Upper lobe of left lung (tissue), 6 donors: Measurements from ENCODE around the gene PIANP. TPM values are rescaled to one million over a fixed set of nuclear protein-coding genes. Genes with fewer than 3 reads are reported as not detected.
A peak's percentile ranks its signal among the peaks of the same experiment; 100 is the strongest.

Experiments
- ATAC-seq, 2 donors: fragments of 200-7000 bp; cut with Tn5 transposase; one replicate each; pipeline ENCODE4 v1.9.1; 2022; ENCODE audit warnings: mild to moderate bottlenecking in 2 of 2, moderate library complexity in 2 of 2; ENCODE audit not compliant: low FRiP score in 2 of 2
- DNase-seq, 2 donors: peaks; one replicate each; pipeline ENCODE4 v3.0.0-alpha.2; 2019 to 2020
- H3K27ac ChIP-seq, 4 donors: fragments of 200-600 bp; sonication (generic); one replicate each; pipeline ENCODE4 v1.5.1; 2016 to 2019
- H3K27me3 ChIP-seq, 4 donors: fragments of 200-600 bp; sonication (generic); one replicate each; pipeline ENCODE4 v1.5.1; 2017 to 2019
- H3K36me3 ChIP-seq, 4 donors: fragments of 200-600 bp; sonication (generic); one replicate each; pipeline ENCODE4 v1.5.1; 2016 to 2019
- H3K4me1 ChIP-seq, 4 donors: fragments of 200-600 bp; sonication (generic); one replicate each; pipeline ENCODE4 v1.5.1; 2018 to 2019
- H3K4me3 ChIP-seq, 4 donors: fragments of 200-600 bp; sonication (generic); one replicate each; pipeline ENCODE4 v1.5.1; 2017 to 2019; ENCODE audit warnings: mild to moderate bottlenecking in 2 of 4, moderate library complexity in 1 of 4
- H3K9me3 ChIP-seq, 4 donors: fragments of 200-600 bp; sonication (generic); one replicate each; pipeline ENCODE4 v1.5.1; 2018 to 2019
- CTCF ChIP-seq, 6 experiments: fragments of 450-650 bp in 4 of 6; fragments of 200-600 bp in 2 of 6; sonication (generic) in 2 of 6; IDR thresholded peaks; one replicate each; pipeline ENCODE4 v1.5.1; 2016 to 2019; ENCODE audit warnings: antibody characterized with exemption in 6 of 6
- EP300 ChIP-seq, 4 donors: sonication (generic); formaldehyde crosslinking; IDR thresholded peaks; one replicate each; pipeline ENCODE4 v1.5.1; 2017; ENCODE audit warnings: antibody characterized with exemption in 4 of 4, control low read depth in 2 of 4
- POLR2A ChIP-seq, 4 donors: fragments of 450-650 bp; IDR thresholded peaks; one replicate each; pipeline ENCODE4 v1.5.1; 2016 to 2017; ENCODE audit warnings: antibody characterized with exemption in 4 of 4, mild to moderate bottlenecking in 2 of 4
- POLR2AphosphoS5 ChIP-seq, 2 donors: sonication (generic); formaldehyde crosslinking; IDR thresholded peaks; one replicate each; pipeline ENCODE4 v1.5.1; 2017; ENCODE audit warnings: antibody characterized with exemption in 2 of 2
- WGBS, 2 donors: methylation state at CpG; one replicate each; pipeline ENCODE4 v1.1.5; 2017 to 2018; 5-methylcytosine and 5-hydroxymethylcytosine counted together
- total RNA-seq, 6 donors: library from RNA; depleted of rRNA in 4 of 6; stranded (reverse); fragments of >200 nt in 4 of 6; gene quantifications; one replicate each; pipeline versions ENCODE4 v1.1.0 to v1.2.1, GENCODE V29; 2016 to 2021
- donor health status: DM: no; HTN: no; CAD: no; lungs with moderate emphysema.
- donor health status: DM: no; HTN: yes; CAD: no; lungs with severe emphysema.

The PIANP gene
- total RNA-seq, 6 donors from 2014 or later: 0.13 to 0.83 (median 0.39) TPM; not detected in 3

DNA sequence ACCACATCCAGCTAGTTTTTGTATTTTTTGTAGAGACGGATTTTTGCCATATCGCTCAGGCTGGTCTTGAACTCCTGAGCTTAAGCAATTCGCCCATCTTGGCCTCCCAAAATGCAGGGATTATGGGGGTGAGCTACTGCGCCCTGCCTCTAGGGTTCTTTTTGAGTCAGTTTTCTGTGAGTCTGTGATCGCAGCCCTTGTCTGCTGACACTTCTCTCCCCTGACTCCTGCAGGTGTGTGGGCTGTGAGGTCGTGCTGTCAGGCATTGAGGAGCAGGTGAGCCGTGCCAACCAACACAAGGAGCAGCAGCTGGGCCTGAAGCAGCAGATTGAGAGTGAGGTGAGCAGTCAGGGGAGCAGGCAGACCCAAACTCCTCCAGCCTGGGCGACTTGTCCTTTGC lies 29.6 kb upstream of the PIANP start:
- no peak for DNase-seq

DNA sequence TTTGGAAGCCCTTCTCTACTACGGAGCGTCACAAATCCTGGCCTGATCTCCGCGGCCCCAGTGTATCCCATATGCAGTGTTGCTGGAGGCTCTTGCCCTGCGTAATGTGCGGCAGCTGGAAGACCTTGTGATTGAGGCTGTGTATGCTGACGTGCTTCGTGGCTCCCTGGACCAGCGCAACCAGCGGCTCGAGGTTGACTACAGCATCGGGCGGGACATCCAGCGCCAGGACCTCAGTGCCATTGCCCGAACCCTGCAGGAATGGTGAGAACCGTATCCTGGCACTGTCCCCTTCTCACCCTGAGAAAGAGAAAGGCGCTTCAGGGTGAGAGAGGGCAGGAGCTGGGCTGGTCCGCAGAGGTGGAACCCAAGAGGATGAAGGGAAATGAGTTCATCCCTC lies 28.6 kb upstream of the PIANP start:
- H3K9me3 ChIP-seq: no peaks in the 10 kb centered on the region
- peaks cover 22 to 61% (median 50%) of the 10 kb centered on the region in 4 donors for H3K36me3 ChIP-seq
- H3K27me3 ChIP-seq: no peaks in the 10 kb centered on the region
- DNase-seq: no peak
- no peak for TF ChIP-seq POLR2AphosphoS5 (IDR thresholded peaks at IDR 0.05)
- no peak for TF ChIP-seq POLR2A (IDR thresholded peaks at IDR 0.05)
- no peak for TF ChIP-seq CTCF (IDR thresholded peaks at IDR 0.05)
- TF ChIP-seq EP300 (IDR thresholded peaks at IDR 0.05): no peak
- H3K27ac ChIP-seq: no peak overlapping the region
- 95 to 97% methylated on average over 9 to 18 of the region's 18 CpGs for WGBS, 2 donors
- peaks cover 9 to 15% (median 11%) of the 10 kb centered on the region in 4 donors for H3K4me1 ChIP-seq
- no peak for ATAC-seq
- no peak overlapping the region for H3K4me3 ChIP-seq

More for the DNA sequence above, 29.6 kb upstream of the PIANP start:
- Histone ChIP-seq H3K9me3 (no peaks in the 10 kb centered on the region), H3K4me1 (peaks cover under 1 to 8% (median 3%) of the 10 kb centered on the region in 4 donors), H3K4me3 (no peak overlapping the region), H3K36me3 (peaks cover 22 to 67% (median 50%) of the 10 kb centered on the region in 4 donors), H3K27me3 (no peaks in the 10 kb centered on the region), H3K27ac (no peak overlapping the region)
- no peak for ATAC-seq
- WGBS, 2 donors: 89 to 97% methylated on average over 7 to 8 of the region's 8 CpGs
- TF ChIP-seq EP300 (IDR thresholded peaks at IDR 0.05) (no peak), POLR2AphosphoS5 (IDR thresholded peaks at IDR 0.05) (no peak), POLR2A (IDR thresholded peaks at IDR 0.05) (no peak), CTCF (IDR thresholded peaks at IDR 0.05) (no peak)

DNA sequence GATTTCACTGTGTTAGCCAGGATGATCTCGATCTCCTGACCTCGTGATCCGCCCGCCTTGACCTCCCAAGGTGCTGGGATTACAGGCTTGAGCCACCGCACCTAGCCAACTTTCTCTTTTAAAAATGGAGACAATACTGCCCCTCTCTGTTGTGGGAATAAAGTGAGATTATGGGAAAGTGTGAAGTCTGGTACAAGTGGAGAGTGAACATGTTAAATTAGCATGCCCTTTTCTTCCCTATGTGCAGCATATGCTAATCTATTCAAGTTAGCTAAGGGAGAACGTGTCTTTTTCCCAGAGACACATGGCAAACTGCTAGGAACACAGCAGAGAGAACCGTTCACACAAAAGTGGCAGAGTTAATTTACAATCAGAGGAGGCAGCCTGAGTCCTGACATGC lies 24.7 kb upstream of the PIANP start:
- H3K36me3 ChIP-seq: peaks cover 11 to 30% (median 27%) of the 10 kb centered on the region in 4 donors
- no peak overlapping the region for H3K27ac ChIP-seq
- H3K9me3 ChIP-seq: no peaks in the 10 kb centered on the region
- 94 to 98% methylated on average over 7 of the region's 7 CpGs for WGBS, 2 donors
- H3K27me3 ChIP-seq: no peaks in the 10 kb centered on the region
- ATAC-seq (no peak), DNase-seq (no peak)
- TF ChIP-seq EP300 (IDR thresholded peaks at IDR 0.05) (no peak), CTCF (IDR thresholded peaks at IDR 0.05) (no peak), POLR2AphosphoS5 (IDR thresholded peaks at IDR 0.05) (no peak), POLR2A (IDR thresholded peaks at IDR 0.05) (no peak)
- peaks cover 9 to 19% (median 11%) of the 10 kb centered on the region in 4 donors for H3K4me1 ChIP-seq
- no peak overlapping the region for H3K4me3 ChIP-seq

- ATAC-seq (peak; percentile 2 to 21), DNase-seq (peak in 1 of 2 donors; percentile 32)
- TF ChIP-seq EP300 (IDR thresholded peaks at IDR 0.05) (no peak), POLR2A (IDR thresholded peaks at IDR 0.05) (no peak), CTCF (IDR thresholded peaks at IDR 0.05) (no peak), POLR2AphosphoS5 (IDR thresholded peaks at IDR 0.05) (no peak)
- H3K4me3 ChIP-seq: peak overlapping the region; percentile 30 to 72 (median 66)
- H3K27me3 ChIP-seq: no peaks in the 10 kb centered on the region
- 8 to 21% methylated on average over 10 of the region's 10 CpGs for WGBS, 2 donors
- peaks cover 5 to 21% (median 19%) of the 10 kb centered on the region in 4 donors for H3K36me3 ChIP-seq
- H3K27ac ChIP-seq: peak overlapping the region; percentile 86 to 93 (median 90)
- H3K9me3 ChIP-seq: no peaks in the 10 kb centered on the region
- peaks cover 9 to 19% (median 11%) of the 10 kb centered on the region in 4 donors for H3K4me1 ChIP-seq
These were observed 23.8 kb upstream of the PIANP start for GRCh38 chr12:6724409-6724797.
